ENCODE measurements around the gene NOXRED1. TPM values are rescaled to one million over a fixed set of nuclear protein-coding genes. Genes with fewer than 3 reads are reported as not detected.
A peak's percentile ranks its signal among the peaks of the same experiment; 100 is the strongest.

Gene NOXRED1
- total and polyA plus RNA-seq, 2 donors (not counting 1 experiment from before 2014, with no cell fraction given) = 0.42 to 1.5 TPM

DNA sequence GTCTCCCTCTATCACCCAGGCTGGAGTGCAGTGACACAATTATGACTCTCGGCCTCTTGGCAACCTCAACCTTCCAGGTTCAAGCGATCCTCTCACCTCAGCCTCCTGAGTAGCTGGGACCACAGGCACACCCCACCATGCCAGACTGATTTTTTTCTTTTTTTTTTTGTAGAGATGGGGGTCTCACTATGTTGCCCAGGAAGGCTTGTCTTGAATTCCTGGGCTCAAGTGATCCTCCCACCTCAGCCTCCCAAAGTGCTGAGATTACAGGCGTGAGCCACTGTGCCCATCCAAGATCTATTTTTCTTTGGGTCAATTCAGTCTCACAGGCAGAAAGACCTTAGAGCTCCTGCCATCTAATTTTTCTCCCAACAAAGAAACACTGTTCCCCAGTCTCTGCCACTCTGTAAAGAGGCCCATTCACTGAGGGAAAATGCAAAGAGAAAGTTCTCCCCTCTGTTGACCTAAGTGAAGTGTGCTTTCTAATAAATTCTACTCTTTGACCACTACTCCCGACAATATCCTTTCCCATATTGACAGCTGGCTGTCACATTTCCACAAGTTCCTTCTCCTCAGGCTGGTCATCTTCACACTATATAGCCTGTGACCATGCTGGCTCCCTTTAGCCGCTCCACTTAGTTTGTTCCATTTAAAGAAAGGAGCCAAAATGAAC is 69.7 kb downstream of the NOXRED1 start:
- Mint-ChIP-seq H3K27ac (peak overlapping the region; percentile 5), H3K4me1 (peaks cover 26% of the 10 kb centered on the region), H3K27me3 (no peaks in the 10 kb centered on the region), H3K9me3 (ENCODE audit: insufficient read depth) (no peaks in the 10 kb centered on the region), H3K4me3 (no peak overlapping the region)
- H3K9ac ChIP-seq (ENCODE audit: low read length) = no peak overlapping the region
- H3K27ac ChIP-seq (ENCODE audit: low read length in 2 of 2) = peak overlapping the region in 1 of 2 donors; percentile 32
- DNase-seq (no peak), ATAC-seq (ENCODE audit: low read depth) (no peak)
- no peaks in the 10 kb centered on the region for H3K4me1 ChIP-seq (ENCODE audit: control insufficient read depth in 2 of 2, insufficient read depth in 2 of 2, low read length in 2 of 2)
- H3K36me3 ChIP-seq (replicated peaks in 1 of 2; ENCODE audit: control extremely low read depth in 1 of 2, control insufficient read depth in 1 of 2, extremely low read depth in 1 of 2, insufficient read depth in 2 of 2, low read length in 1 of 2) = peaks cover 0 to 21% of the 10 kb centered on the region in 2 experiments
- no peaks in the 10 kb centered on the region for H3K27me3 ChIP-seq (replicated peaks in 1 of 4; ENCODE audit: control extremely low read depth in 1 of 4, control insufficient read depth in 3 of 4, insufficient read depth in 4 of 4, low read length in 3 of 4)
- no peak overlapping the region for H3K4me2 ChIP-seq (replicated peaks; ENCODE audit: low read depth, low read length, poor library complexity, severe bottlenecking)
- H3K4me3 ChIP-seq (ENCODE audit: control extremely low read depth in 1 of 5, extremely low read depth in 1 of 5, insufficient read depth in 1 of 5, low read depth in 2 of 5, low read length in 4 of 5) = no peak overlapping the region
- intact Hi-C loops (cut with micrococcal nuclease) = no loop called here
- TF ChIP-seq, protein P1, sequence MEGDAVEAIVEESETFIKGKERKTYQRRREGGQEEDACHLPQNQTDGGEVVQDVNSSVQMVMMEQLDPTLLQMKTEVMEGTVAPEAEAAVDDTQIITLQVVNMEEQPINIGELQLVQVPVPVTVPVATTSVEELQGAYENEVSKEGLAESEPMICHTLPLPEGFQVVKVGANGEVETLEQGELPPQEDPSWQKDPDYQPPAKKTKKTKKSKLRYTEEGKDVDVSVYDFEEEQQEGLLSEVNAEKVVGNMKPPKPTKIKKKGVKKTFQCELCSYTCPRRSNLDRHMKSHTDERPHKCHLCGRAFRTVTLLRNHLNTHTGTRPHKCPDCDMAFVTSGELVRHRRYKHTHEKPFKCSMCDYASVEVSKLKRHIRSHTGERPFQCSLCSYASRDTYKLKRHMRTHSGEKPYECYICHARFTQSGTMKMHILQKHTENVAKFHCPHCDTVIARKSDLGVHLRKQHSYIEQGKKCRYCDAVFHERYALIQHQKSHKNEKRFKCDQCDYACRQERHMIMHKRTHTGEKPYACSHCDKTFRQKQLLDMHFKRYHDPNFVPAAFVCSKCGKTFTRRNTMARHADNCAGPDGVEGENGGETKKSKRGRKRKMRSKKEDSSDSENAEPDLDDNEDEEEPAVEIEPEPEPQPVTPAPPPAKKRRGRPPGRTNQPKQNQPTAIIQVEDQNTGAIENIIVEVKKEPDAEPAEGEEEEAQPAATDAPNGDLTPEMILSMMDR (IDR thresholded peaks at IDR 0.05) = no peak
- TF ChIP-seq EZH2 (IDR thresholded peaks at IDR 0.05; ENCODE audit: borderline replicate concordance, insufficient read depth, low read depth, low read length, poor library complexity, severe bottlenecking) = no peak
- no peak overlapping the region for H2AFZ ChIP-seq (ENCODE audit: insufficient read depth, low read depth, low read length, poor library complexity, severe bottlenecking)
- CTCF ChIA-PET = interaction anchor here (1.0 kb wide), 1 partner anchor 37 kb away, joined by 3 read pairs; no protein-coding TSS in a partner anchor
- WGBS (ENCODE audit: insufficient coverage) = 91% methylated on average over 5 of the region's 5 CpGs
- H3K79me2 ChIP-seq (ENCODE audit: control insufficient read depth, insufficient read depth, low read length) = peaks cover 71% of the 10 kb centered on the region
- POLR2A ChIA-PET = no interaction called here
- H3K9me3 ChIP-seq (ENCODE audit: control extremely low read depth in 1 of 3, control insufficient read depth in 2 of 3, insufficient read depth in 1 of 3, low read length in 2 of 3) = no peaks in the 10 kb centered on the region
- peaks cover 20% of the 10 kb centered on the region for H4K20me1 ChIP-seq (ENCODE audit: control insufficient read depth, insufficient read depth, low read length, poor library complexity, severe bottlenecking)

DNA sequence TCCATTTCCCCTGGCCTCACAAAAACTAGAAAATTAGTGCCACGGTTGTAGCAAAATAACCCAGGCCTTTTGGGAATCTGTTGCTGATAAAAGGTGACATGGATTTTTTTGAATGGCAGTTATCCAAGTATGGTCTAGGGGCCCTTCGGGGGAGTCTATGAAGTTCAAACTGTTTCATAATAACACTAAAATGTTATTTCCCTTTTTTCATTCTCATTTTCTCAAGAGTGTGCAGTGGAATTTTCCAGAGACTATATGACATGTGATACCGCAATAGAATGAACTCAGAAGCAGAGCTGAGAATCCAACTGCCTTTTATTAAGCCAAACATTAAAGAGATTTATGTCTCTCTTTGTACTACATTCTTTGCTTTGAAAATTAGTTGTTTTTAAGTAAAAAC is 75.6 kb downstream of the NOXRED1 start:
- peaks cover 2 to 46% of the 10 kb centered on the region in 2 experiments for H3K36me3 ChIP-seq (replicated peaks in 1 of 2; ENCODE audit: control extremely low read depth in 1 of 2, control insufficient read depth in 1 of 2, extremely low read depth in 1 of 2, insufficient read depth in 2 of 2, low read length in 1 of 2)
- H2AFZ ChIP-seq (ENCODE audit: insufficient read depth, low read depth, low read length, poor library complexity, severe bottlenecking) = no peak overlapping the region
- no CpG with 5 or more reads among the region's 3 CpGs for WGBS (ENCODE audit: insufficient coverage)
- H3K4me2 ChIP-seq (replicated peaks; ENCODE audit: low read depth, low read length, poor library complexity, severe bottlenecking) = peak overlapping the region; percentile 26
- H4K20me1 ChIP-seq (ENCODE audit: control insufficient read depth, insufficient read depth, low read length, poor library complexity, severe bottlenecking) = no peaks in the 10 kb centered on the region
- POLR2A ChIA-PET = interaction anchor here (1.6 kb wide), 1 partner anchor 29 kb away, joined by 4 read pairs; the partner anchor contains the start of genes SAMD15 and TMED8
- Mint-ChIP-seq H3K4me3 (peak overlapping the region; percentile 13), H3K27me3 (no peaks in the 10 kb centered on the region), H3K4me1 (peaks cover 23% of the 10 kb centered on the region), H3K9me3 (ENCODE audit: insufficient read depth) (no peaks in the 10 kb centered on the region), H3K27ac (peak overlapping the region; percentile 23)
- CTCF ChIA-PET = no interaction called here
- peak overlapping the region in 1 of 2 donors; percentile 63 for H3K27ac ChIP-seq (ENCODE audit: low read length in 2 of 2)
- ATAC-seq (ENCODE audit: low read depth) (peak; percentile 54), DNase-seq (peak; percentile 40)
- H3K79me2 ChIP-seq (ENCODE audit: control insufficient read depth, insufficient read depth, low read length) = peaks cover 25% of the 10 kb centered on the region
- H3K4me1 ChIP-seq (ENCODE audit: control insufficient read depth in 2 of 2, insufficient read depth in 2 of 2, low read length in 2 of 2) = peaks cover 7 to 8% of the 10 kb centered on the region in 2 donors
- intact Hi-C loops (cut with micrococcal nuclease) = no loop called here
- TF ChIP-seq EZH2 (IDR thresholded peaks at IDR 0.05; ENCODE audit: borderline replicate concordance, insufficient read depth, low read depth, low read length, poor library complexity, severe bottlenecking) = no peak
- TF ChIP-seq, protein P1 (IDR thresholded peaks at IDR 0.05) = no peak
- no peaks in the 10 kb centered on the region for H3K27me3 ChIP-seq (replicated peaks in 1 of 4; ENCODE audit: control extremely low read depth in 1 of 4, control insufficient read depth in 3 of 4, insufficient read depth in 4 of 4, low read length in 3 of 4)
- no peak overlapping the region for H3K4me3 ChIP-seq (ENCODE audit: control extremely low read depth in 1 of 5, extremely low read depth in 1 of 5, insufficient read depth in 1 of 5, low read depth in 2 of 5, low read length in 4 of 5)
- no peak overlapping the region for H3K9ac ChIP-seq (ENCODE audit: low read length)
- H3K9me3 ChIP-seq (ENCODE audit: control extremely low read depth in 1 of 3, control insufficient read depth in 2 of 3, insufficient read depth in 1 of 3, low read length in 2 of 3) = no peaks in the 10 kb centered on the region

Measured in B cell (primary cell).